H9 (cell line): ENCODE measurements around the gene CTSL. TPM values are rescaled to one million over a fixed set of nuclear protein-coding genes. Genes with fewer than 3 reads are reported as not detected.

Experiments used
- DNase-seq: peaks from one replicate; pipeline ENCODE4 v3.0.0-alpha.2; 2017
- H2AFZ ChIP-seq: one replicate; pipeline ENCODE4 v1.6.1; 2013; ENCODE audit warnings: mild to moderate bottlenecking, low read length, control low read depth, moderate library complexity
- H2AK5ac ChIP-seq: 2 replicates; pipeline ENCODE4 v1.6.1; 2013; ENCODE audit warnings: low read length, control low read depth, mixed read lengths; ENCODE audit not compliant: insufficient read length
- H2BK120ac ChIP-seq: one replicate; pipeline ENCODE4 v1.6.1; 2013; ENCODE audit warnings: low read depth, mild to moderate bottlenecking, low read length, control low read depth, inconsistent platforms; ENCODE audit not compliant: poor library complexity, severe bottlenecking
- H2BK12ac ChIP-seq: 2 replicates; pipeline ENCODE4 v1.6.1; 2013; ENCODE audit warnings: low read length, control low read depth, mixed read lengths, low read depth; ENCODE audit not compliant: insufficient read length
- H2BK15ac ChIP-seq: 2 replicates; pipeline ENCODE4 v1.6.1; 2013; ENCODE audit warnings: low read depth, low read length, control low read depth
- H2BK20ac ChIP-seq: one replicate; pipeline ENCODE4 v1.6.1; 2013; ENCODE audit warnings: low read depth, mild to moderate bottlenecking, low read length, control low read depth, inconsistent platforms; ENCODE audit not compliant: poor library complexity, severe bottlenecking
- H2BK5ac ChIP-seq: 2 replicates; pipeline ENCODE4 v1.6.1; 2013; ENCODE audit warnings: low read length, control low read depth, mixed read lengths; ENCODE audit not compliant: insufficient read length
- H3K14ac ChIP-seq: 2 replicates; pipeline ENCODE4 v1.6.1; 2013; ENCODE audit warnings: low read length, control low read depth; ENCODE audit not compliant: insufficient read depth
- H3K18ac ChIP-seq: 2 replicates; pipeline ENCODE4 v1.6.1; 2013; ENCODE audit warnings: low read depth, mild to moderate bottlenecking, mixed read lengths, low read length, control low read depth; ENCODE audit not compliant: insufficient read length
- H3K23ac ChIP-seq: 2 replicates; pipeline ENCODE4 v1.6.1; 2013; ENCODE audit warnings: low read length, control low read depth, mixed read lengths, low read depth; ENCODE audit not compliant: insufficient read length
- H3K23me2 ChIP-seq: 2 replicates; pipeline ENCODE4 v1.6.1; 2013; ENCODE audit warnings: low read depth, mild to moderate bottlenecking, mixed read lengths, low read length, control low read depth; ENCODE audit not compliant: insufficient read length, poor library complexity, severe bottlenecking
- H3K27ac ChIP-seq: 2 replicates; pipeline ENCODE4 v1.5.1; 2013; ENCODE audit warnings: low read length, control low read depth, mixed read lengths, low read depth; ENCODE audit not compliant: insufficient read length
- H3K27me3 ChIP-seq: 2 replicates; pipeline ENCODE4 v1.6.1; 2013; ENCODE audit warnings: low read length, control low read depth, inconsistent platforms; ENCODE audit not compliant: insufficient read depth
- H3K4ac ChIP-seq: 2 replicates; pipeline ENCODE4 v1.6.1; 2013; ENCODE audit warnings: low read depth, mild to moderate bottlenecking, control low read depth, inconsistent platforms, low read length, moderate library complexity
- H3K4me1 ChIP-seq: 2 replicates; pipeline ENCODE4 v1.6.1; 2013; ENCODE audit warnings: low read length, control low read depth, inconsistent platforms; ENCODE audit not compliant: insufficient read depth
- H3K4me2 ChIP-seq: 2 replicates; pipeline ENCODE4 v1.6.1; 2013; ENCODE audit warnings: low read length, control low read depth, mixed read lengths; ENCODE audit not compliant: insufficient read length, insufficient read depth
- H3K56ac ChIP-seq: 2 replicates; pipeline ENCODE4 v1.6.1; 2013; ENCODE audit warnings: low read depth, mild to moderate bottlenecking, mixed read lengths, low read length, control low read depth; ENCODE audit not compliant: insufficient read length
- H3K79me1 ChIP-seq: 2 replicates; pipeline ENCODE4 v1.6.1; 2013; ENCODE audit warnings: low read depth, mild to moderate bottlenecking, moderate library complexity, low read length, control low read depth, inconsistent platforms; ENCODE audit not compliant: insufficient read depth, poor library complexity, severe bottlenecking
- H3K79me2 ChIP-seq: 2 replicates; pipeline ENCODE4 v1.6.1; 2013; ENCODE audit warnings: low read length, control low read depth, inconsistent platforms; ENCODE audit not compliant: insufficient read depth
- H3K9ac ChIP-seq: 2 replicates; pipeline ENCODE4 v1.6.1; 2013; ENCODE audit warnings: low read length, control low read depth, mixed read lengths; ENCODE audit not compliant: insufficient read length; ENCODE audit errors: extremely low read depth
- H3K9me3 ChIP-seq: one replicate; pipeline ENCODE4 v1.6.1; 2013; ENCODE audit warnings: low read depth, low read length, inconsistent platforms; ENCODE audit not compliant: control insufficient read depth
- H3T11ph ChIP-seq: one replicate; pipeline ENCODE4 v1.6.1; 2013; ENCODE audit warnings: mild to moderate bottlenecking, low read length, control low read depth, inconsistent platforms
- H4K20me1 ChIP-seq: one replicate; pipeline ENCODE4 v1.6.1; 2013; ENCODE audit not compliant: control insufficient read depth, insufficient read length, insufficient read depth
- H4K5ac ChIP-seq: 2 replicates; pipeline ENCODE4 v1.6.1; 2013; ENCODE audit warnings: low read depth, mild to moderate bottlenecking, mixed read lengths, low read length, control low read depth; ENCODE audit not compliant: insufficient read length
- H4K8ac ChIP-seq: replicated peaks from 2 replicates; pipeline ENCODE4 v1.6.1; 2013; ENCODE audit warnings: low read length, control low read depth, mixed read lengths, low read depth; ENCODE audit not compliant: insufficient read length
- H4K91ac ChIP-seq: 2 replicates; pipeline ENCODE4 v1.6.1; 2013; ENCODE audit warnings: low read depth, mild to moderate bottlenecking, moderate library complexity, mixed read lengths, low read length, control low read depth; ENCODE audit not compliant: insufficient read length
- H3K27ac Mint-ChIP-seq, 3 experiments: 2 replicates in 2 of 3; 3 replicates in 1 of 3; pipeline ENCODE4 v1.8.0; 2020 to 2021; ENCODE audit warnings: mixed read lengths in 3 of 3, mild to moderate bottlenecking in 1 of 3, moderate library complexity in 1 of 3
- H3K27me3 Mint-ChIP-seq: 2 replicates; pipeline ENCODE4 v1.8.0; 2021; ENCODE audit warnings: low read depth, mild to moderate bottlenecking, moderate library complexity, mixed read lengths
- H3K36me3 Mint-ChIP-seq, 3 experiments: 2 replicates in 2 of 3; 3 replicates in 1 of 3; pipeline ENCODE4 v1.8.0; 2020 to 2021; ENCODE audit warnings: low read depth in 3 of 3, mixed read lengths in 3 of 3; ENCODE audit not compliant: insufficient read depth in 1 of 3
- H3K4me1 Mint-ChIP-seq, 2 experiments: 2 replicates each; pipeline ENCODE4 v1.8.0; 2020; ENCODE audit warnings: mixed read lengths in 2 of 2
- H3K4me3 Mint-ChIP-seq, 2 experiments: 2 replicates in 1 of 2; 3 replicates in 1 of 2; pipeline ENCODE4 v1.8.0; 2020 to 2021; ENCODE audit warnings: mild to moderate bottlenecking in 2 of 2, mixed read lengths in 2 of 2, moderate library complexity in 1 of 2
- H3K9me3 Mint-ChIP-seq, 2 experiments: 2 replicates in 1 of 2; 3 replicates in 1 of 2; pipeline ENCODE4 v1.8.0; 2020; ENCODE audit warnings: mild to moderate bottlenecking in 2 of 2, mixed read lengths in 2 of 2, moderate library complexity in 1 of 2
- CTCF ChIP-seq: fragments of 200-600 bp; sonication (generic); conservative IDR thresholded peaks from 3 replicates; pipeline ENCODE4 v1.8.0; 2021; ENCODE audit warnings: antibody characterized with exemption, mild to moderate bottlenecking
- WGBS: extraction: QIAGEN DNeasy Blood & Tissue Kit; methylation state at CpG from one replicate; pipeline ENCODE4 v1.1.7; 2013; ENCODE audit warnings: missing lambda C conversion rate, low lambda C conversion rate, mixed read lengths; ENCODE audit not compliant: insufficient read length; ENCODE audit errors: extremely low coverage; 5-methylcytosine and 5-hydroxymethylcytosine counted together
- total RNA-seq: library from RNA; stranded (reverse); gene quantifications from 2 replicates; pipeline ENCODE4 v1.2.1, GENCODE V29; 2021

The CTSL gene
- total RNA-seq, 1 experiment from 2014 or later: 28.9 TPM

DNA sequence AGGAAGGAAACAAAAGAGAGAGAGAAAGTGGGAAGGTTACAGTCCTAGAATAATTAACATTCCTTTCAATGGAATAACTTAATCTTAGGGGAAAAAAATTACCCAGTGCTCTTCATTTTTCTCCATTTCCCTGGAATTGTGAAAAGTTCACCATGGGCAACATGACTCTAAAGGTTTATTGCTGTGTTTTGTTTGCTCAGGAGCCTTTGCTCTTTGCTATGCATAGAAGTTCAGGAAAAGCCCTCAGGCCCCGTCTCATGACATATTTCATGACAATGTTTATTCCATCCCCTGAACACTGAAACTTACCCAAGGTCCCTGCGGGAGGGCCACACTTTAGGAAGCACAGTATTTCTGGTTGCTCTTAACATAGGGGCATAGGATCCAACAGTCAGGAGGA is 9.8 kb upstream of the CTSL start:
- no peak overlapping the region for H3K9ac ChIP-seq
- DNase-seq: no peak
- no peaks in the 10 kb centered on the region for H3K27me3 ChIP-seq
- TF ChIP-seq CTCF: no peak
- H3K56ac ChIP-seq: no peak overlapping the region
- H2BK12ac ChIP-seq: no peak overlapping the region
- Mint-ChIP-seq H3K27me3 (peaks cover 8% of the 10 kb centered on the region), H3K9me3 (no peaks in the 10 kb centered on the region), H3K4me1 (0 out of 4 replicates have a peak, but pooled peaks cover 0 to 2% of the 10 kb centered on the region in 2 experiments), H3K27ac (no peak overlapping the region), H3K36me3 (no peaks in the 10 kb centered on the region), H3K4me3 (no peak overlapping the region)
- no CpG with 5 or more reads among the region's 2 CpGs for WGBS
- no peaks in the 10 kb centered on the region for H4K20me1 ChIP-seq
- H3K4me2 ChIP-seq: no peak overlapping the region
- no peak overlapping the region for H3K14ac ChIP-seq
- no peak overlapping the region for H3T11ph ChIP-seq
- no peak overlapping the region for H2BK15ac ChIP-seq
- H3K4ac ChIP-seq: no peak overlapping the region
- no peak overlapping the region for H2AFZ ChIP-seq
- no peaks in the 10 kb centered on the region for H3K23me2 ChIP-seq
- H3K4me1 ChIP-seq: no peaks in the 10 kb centered on the region
- H3K23ac ChIP-seq: no peak overlapping the region
- H2BK20ac ChIP-seq: no peak overlapping the region
- H4K8ac ChIP-seq: no peak overlapping the region
- no peak overlapping the region for H4K5ac ChIP-seq
- H2AK5ac ChIP-seq: no peak overlapping the region
- H3K27ac ChIP-seq: no peak overlapping the region
- H3K79me1 ChIP-seq: no peaks in the 10 kb centered on the region
- H3K9me3 ChIP-seq: no peaks in the 10 kb centered on the region
- no peak overlapping the region for H4K91ac ChIP-seq
- no peaks in the 10 kb centered on the region for H3K79me2 ChIP-seq
- no peak overlapping the region for H2BK120ac ChIP-seq
- H3K18ac ChIP-seq: no peak overlapping the region
- H2BK5ac ChIP-seq: no peak overlapping the region
